Stimulated activated CD4-positive, alpha-beta T cell treated with anti-CD3 and anti-CD28 coated beads, Interleukin-15, amount 100 ng/mL, for 48 hours (primary cell): ENCODE measurements around the gene TOP3B.
"Not testable (repeated sequence)": the region's sequence is repeated elsewhere in the genome, so short reads cannot be mapped to it uniquely, and the experiment has no call there.

ENCODE experiments used
- DNase-seq, 2 donors: peaks; one replicate each; pipeline ENCODE4 v3.0.0-alpha.2; 2020; ENCODE audit warnings: low read depth in 2 of 2

The TOP3B gene

GRCh38 chr22:21926728-21927127, 55.9 kb downstream of the TOP3B start:
- DNase-seq = no peak

DNA sequence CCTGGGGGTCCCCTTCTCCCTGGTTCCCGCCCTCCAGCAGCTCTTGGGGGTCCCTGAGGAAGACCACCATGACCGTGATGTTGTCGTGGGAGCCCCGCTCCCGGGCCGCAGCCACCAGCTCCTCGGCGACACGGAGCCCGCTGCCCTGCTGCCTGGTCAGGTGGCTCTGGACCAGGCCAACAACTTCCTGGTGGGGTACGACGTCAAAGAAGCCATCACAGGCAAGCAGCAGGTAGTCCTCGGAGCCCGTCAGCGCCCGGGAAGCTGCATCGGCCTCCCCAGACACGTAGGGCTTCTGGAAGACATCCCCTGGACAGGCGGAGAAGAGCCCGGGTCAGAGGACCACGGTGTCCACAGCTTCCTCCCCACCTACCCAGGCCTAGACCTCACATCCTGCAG, 59.4 kb downstream of the TOP3B start:
- DNase-seq = no peak

GRCh38 chr22:21922370-21923162, 60.0 kb downstream of the TOP3B start:
- DNase-seq = no peak

- DNase-seq = no peak
Measured at GRCh38 chr22:21921729-21922128, 60.9 kb downstream of the TOP3B start.

DNA sequence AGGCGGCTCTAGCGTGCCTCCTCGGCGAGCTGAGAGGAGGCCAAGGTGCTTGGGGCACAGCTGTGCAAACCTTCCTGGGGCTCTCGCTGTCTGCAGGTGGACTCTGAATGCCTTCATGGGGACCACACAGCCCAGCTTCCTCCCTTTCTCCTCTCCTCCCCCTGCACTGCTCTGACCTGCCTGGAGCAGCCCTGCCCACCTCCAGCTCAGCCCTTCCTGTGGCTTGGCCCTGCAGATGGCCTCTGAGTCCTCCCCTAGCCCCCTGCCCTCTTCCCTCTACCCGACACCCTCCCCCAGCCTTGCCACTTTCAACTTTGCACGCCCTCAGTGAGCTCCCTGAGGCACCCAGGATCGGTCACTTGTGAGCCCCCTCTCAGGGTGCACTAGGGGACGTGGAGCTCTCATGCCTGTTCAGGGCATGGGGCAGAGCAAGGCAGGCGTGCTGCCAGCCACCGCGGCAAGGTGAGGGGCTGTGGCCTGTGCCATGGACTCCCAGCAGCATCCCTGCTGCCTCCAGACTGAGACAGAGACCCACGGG, 61.3 kb downstream of the TOP3B start:
- DNase-seq = no peak

- DNase-seq = no peak
Measured at GRCh38 chr22:21920341-21921183, 62.0 kb downstream of the TOP3B start.

DNA sequence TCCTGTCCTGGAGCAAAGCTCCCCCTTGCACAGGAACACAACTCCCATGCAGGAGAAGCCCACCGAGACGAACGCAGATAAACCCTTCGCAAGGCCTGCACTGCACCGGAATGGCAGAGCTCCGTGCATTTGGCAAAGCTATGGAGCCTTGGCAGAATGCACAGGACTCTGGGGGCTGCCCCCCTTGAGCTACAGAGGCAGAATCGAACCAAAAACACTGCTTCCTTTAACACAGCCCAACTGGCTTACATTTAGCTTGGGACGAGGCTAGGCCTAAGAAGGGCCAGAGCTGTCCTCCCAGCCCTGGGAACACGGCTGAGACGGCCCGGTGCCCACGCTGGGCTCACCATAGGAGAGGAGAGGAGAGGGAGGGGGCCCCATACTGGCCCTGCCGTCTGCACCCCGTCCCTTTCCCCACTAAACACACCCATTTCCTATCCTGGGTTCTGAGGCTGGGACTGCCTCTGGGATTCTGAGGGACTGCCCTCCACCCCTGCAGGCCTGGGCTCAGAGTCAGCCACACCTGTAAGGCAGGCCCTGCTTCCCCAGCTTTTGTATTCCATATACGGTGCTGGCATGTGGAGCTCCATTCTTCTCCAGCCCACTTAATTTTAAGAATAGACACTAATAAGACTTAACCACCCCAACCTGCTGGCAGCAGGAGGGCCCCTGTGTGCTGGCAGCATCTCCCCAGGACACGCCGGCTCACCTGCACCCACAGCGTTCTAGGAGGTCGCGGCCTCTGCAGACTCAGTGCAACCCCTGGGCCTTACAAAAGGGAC, 62.9 kb downstream of the TOP3B start:
- DNase-seq = no peak

DNA sequence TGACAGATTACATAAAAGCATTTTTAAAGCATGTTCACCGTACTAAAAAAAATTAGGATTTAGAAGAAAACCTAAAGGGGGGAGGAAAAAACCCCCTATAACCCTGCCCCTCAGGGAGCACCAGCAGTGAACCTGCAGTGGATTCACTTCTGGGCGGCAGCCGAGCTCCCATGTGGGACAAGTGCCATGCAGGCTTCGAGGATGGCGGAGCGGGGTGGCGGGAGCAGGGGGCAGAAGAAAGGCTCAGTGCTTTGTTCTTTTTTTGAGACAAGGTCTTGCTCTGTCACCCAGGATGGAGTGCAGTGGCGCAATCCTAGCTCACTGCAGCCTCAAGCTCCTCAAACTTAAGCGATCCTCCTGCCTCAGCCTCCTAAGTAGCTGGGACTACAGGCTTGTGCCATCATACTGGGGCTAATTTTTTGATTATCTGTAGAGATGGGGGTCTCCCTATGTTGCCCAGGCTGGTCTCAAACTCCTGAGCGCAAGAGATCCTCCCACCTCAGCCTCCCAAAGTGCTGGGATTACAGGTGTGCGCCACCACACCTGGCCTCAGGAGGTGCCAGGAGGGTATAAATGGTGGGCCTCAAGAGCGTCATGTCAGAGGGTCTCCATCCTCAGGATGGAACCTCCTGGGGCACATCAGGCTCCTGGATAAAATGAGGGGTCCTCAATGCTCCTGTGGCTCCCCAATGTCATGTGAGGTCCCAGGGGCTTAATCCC, 64.0 kb downstream of the TOP3B start:
- no peak for DNase-seq

DNA sequence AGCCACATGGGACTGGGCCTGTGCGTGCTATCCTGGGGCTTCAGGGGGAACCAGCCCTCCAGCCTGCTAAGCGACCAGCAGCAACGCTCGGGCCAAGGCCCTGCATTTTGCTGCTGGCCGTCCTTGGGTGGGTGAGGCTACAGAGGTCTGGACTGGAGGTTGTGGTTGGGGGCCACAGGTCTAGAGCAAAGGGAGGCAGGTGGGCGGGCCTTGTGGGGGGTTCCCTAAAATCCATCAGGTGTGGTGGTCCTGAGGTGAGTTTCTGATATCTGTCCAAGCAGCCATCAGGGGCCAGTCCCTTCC, 64.7 kb downstream of the TOP3B start:
- DNase-seq = no peak

DNA sequence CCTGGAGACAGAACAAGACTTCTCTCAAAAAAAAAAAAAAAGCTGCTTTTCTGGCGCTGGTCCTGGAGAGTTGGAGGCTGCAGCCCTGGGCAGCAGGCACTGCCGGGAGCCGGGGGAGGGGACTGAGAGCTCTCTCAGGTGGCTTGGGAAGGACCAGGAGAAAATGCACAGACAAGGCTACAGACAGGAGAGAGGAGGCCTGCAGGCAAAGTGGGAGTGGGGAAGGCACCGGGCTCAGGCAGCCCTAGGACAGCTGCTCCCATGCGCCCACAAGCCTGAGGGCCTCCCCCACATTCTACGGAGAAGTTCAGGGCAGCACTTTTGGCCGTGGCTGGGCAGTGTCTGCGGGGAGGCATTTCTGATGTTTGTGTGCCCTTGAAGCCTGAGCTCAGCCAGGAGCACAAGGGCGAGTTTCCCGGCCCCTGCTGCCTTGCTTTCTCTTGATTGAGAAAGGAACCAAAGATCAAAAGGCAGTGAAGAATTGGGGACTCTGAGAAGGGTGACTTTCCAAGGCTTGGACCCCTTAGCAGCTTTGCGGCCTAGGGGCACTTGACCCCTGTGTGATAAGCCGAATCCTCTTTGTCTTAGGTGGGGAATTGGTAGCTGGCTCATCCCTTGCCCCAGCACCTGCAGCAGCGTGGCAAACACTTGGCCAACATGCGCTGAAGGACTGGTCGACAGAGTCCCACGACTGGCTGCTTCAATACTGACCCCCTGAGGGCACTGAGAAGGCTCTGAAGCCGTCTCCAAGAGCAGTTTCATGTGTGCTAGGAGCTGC, 65.2 kb downstream of the TOP3B start:
- no peak for DNase-seq

GRCh38 chr22:21916309-21916918, 66.2 kb downstream of the TOP3B start:
- no peak for DNase-seq

DNA sequence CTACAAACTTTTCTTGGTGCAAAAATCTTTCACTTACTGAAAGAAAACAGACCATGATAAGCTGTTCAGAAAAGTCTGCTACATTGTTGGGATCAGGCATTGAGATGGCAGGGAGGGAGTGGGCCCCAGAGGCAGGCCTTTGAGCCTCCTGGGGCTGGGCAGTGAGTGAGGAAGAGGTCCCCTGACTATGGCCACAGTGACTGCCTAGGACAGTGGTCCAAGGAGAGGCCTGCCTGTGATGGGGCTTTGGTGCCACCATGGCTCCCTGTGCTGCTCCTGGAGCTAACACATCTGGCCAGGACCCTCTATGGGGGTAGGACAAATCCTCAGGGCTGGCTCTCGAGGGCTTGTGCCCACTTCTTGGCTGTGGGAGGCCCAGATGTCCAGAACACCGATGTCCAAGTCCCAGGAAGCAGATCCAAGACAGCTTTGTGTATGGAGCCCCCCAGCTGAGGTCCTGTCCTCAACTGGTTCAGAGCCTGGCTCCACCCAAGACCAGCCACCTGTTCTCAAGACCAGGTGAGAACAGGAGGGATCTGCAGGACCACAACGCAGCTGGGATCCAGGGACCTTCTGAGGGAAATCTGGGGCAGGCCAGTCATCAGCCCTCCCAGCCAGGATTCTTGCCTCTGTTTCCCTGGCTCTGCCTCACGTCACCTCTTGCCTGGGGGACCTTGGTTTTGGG, 66.8 kb downstream of the TOP3B start:
- no peak for DNase-seq

GRCh38 chr22:21914033-21914642, 68.4 kb downstream of the TOP3B start:
- DNase-seq = not testable (repeated sequence)

DNA sequence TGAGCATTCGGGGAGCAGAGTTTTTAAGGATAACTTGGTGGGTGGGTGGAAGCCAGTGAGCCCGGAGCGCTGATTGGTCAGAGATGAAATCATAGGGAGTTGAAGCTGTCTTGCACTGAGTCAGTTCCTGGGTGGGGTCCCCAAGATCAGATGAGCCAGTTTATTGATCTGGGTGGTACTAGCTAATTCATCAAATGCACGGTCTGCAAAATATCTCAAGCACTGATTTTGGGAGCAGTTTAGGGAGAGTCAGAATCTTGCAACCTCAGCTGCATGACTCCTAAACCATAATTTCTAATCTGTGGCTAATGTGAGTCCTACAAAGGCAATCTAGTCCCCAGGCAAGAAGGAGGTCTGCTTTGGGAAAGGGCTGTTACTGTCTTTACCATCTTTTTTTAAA, 72.2 kb downstream of the TOP3B start:
- not testable (repeated sequence) for DNase-seq

GRCh38 chr22:21909871-21910270, 72.7 kb downstream of the TOP3B start:
- DNase-seq = no peak

DNA sequence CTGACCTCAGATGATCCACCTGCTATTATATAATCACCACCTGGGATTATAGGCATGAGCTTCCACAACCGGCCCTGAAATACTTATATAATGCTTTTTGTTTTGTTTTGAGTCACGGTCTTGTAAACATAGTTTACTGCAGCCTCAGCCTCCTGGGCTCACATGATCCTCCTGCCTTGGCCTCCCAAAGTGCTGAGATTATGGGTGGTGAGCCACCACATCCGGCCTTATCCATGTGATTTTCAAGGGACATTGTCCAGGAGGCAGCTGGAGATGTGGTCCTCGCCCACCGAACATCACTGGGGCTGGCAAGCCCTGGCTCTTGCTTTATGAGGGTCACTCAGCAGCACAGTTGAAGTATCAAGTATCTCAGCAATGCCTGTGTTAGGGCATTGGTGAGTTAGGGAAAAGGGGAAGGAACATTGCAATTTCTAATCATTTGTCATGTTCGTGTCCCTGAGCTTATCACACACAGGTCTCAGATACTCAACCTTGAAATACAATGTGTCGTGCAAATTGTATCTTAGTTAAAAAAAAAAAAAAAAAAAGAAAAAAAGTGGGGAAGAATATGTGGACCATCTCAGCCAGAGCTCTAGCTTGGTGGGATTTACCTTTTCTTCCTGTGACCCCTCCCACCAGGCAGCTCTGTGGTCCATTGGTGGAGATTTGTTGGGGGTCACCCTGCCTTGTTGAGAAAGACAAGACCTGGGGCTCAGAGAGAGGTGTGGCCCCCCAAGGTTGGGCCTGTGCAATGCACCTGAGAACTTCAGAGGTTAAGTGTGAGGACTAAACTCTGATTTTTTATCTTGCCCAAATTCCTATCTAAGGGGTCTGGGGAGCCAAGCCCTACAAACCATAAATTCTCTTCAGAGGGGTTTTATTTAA, 74.7 kb downstream of the TOP3B start:
- no peak for DNase-seq
